Stimulated activated CD4-positive, alpha-beta T cell treated with anti-CD3 and anti-CD28 coated beads, Interleukin-1b, Interleukin-23, amount 100 ng/mL, for 4 hours (primary cell): ENCODE measurements around the gene MAGEA2.
"Not testable (repeated sequence)": the region's sequence is repeated elsewhere in the genome, so short reads cannot be mapped to it uniquely, and the experiment has no call there.

Experiments
- DNase-seq, 2 donors: peaks; one replicate each; pipeline ENCODE4 v3.0.0-alpha.2; 2020; ENCODE audit warnings: low read depth in 2 of 2

The MAGEA2 gene

GRCh38 chrX:152753686-152754650, at the start of gene MAGEA2:
Gene MAGEA2 (minus strand): TSS chrX:152753842. CDS start chrX:152751363, 2,479 bp downstream.
- DNase-seq = not testable (repeated sequence)

DNA sequence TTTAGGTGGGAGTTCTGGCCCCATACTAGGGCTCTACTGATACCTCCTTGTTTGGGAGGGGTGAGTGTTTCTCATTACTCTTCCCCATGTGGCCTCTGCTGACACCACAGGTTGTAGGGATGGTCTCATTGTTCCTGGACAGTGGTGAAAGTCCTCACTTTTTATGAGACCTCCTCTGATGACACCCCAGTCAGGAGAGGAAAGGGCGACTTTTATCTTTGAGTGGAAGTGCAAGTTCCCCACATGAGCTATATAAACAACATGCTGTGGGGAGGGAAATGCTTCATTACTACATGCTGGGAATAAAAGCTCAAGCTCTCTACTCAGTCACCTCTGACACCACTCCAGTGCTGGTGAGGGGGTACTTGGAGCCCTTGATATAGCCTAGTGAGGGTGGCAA, 45.3 kb upstream of the MAGEA2 start:
- no peak for DNase-seq

- DNase-seq = not testable (repeated sequence)
Observed at GRCh38 chrX:152787062-152787461, 33.4 kb upstream of the MAGEA2 start.

DNA sequence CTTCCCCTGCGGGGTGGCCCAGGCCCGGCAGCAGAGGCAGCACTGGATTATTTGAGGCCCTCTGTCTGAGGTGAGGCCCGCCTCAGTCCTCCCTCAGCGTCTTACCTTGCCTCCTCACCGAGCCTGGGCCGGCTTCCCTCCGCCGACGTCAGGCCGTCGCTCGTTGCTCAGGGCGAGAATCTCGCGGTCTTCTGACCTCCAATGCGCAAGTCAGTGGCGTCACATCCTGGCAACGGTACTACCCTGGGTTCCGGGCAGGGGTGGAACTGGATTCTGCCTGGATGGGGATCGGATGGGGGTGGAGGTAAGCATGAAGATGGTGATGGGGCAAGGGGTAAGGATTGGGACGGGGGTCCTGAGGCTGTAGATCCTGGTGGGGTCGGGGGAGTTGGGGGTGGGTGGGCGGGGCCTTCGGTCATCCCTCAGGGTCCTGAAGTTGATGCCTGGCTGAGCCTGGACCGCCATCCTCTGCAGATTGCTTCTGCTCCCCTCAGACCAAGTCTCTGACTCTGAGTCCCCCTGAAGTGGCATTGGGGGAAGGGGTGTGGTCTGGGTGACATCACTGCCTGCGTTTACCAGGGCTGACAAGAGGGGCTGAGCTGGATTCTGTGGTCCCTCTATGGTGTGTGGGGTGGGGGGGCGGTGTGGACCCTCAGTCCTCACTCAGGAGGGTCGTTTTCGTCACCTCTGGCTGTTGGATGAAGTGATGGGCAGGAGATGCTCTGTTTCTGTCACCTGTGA, 16.1 kb upstream of the MAGEA2 start, which contains the start of gene MAGEA6:
MAGEA6 (minus strand) TSS at position 141 of the 741 bp plus-strand sequence. CDS start 2,039 bp downstream, outside the sequence.
- DNase-seq = not testable (repeated sequence)

DNA sequence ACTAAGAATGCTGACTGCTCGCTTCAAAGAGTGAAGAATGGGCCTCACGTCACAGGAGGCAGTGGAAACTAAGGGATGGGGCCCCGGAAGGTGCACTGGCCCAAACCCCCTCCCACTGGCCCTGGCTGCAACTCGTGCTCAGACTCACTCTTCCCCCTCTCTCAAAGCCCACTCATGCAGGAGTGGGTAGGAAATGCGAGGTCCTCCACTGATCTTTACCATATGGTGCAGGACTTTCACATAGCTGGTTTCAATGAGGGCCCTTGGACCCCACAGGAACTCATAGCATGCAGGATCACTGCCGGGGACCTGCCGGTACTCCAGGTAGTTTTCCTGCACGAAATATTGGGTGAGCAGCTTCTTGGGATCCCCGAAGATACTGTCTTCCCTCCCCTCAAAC, 12.9 kb upstream of the MAGEA2 start:
- not testable (repeated sequence) for DNase-seq

GRCh38 chrX:152761582-152761981, 7.9 kb upstream of the MAGEA2 start:
- not testable (repeated sequence) for DNase-seq

DNA sequence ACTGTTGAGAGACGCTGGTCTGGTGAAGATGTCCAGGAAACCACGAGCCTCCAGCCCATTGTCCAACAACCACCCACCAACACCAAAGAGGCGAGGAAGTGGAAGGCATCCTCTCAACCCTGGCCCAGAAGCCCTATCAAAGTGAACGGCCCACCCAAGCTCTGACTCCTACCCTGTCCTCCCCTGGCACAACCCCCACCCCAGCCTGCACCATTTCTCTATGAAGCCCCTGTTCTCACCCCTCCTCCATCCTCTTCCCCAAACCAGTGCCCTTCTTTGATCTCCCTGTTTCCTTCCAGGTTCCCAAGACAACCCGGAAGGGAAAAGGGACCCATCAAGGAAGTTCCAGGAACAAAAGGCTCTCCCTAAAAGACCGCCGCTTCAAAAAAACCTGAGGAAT, 5.9 kb upstream of the MAGEA2 start:
- DNase-seq = not testable (repeated sequence)

- DNase-seq = not testable (repeated sequence)
Observed at GRCh38 chrX:152758918-152759317, 5.3 kb upstream of the MAGEA2 start, which contains the start of gene CSAG3. Gene CSAG3 (plus strand): TSS chrX:152759218.

DNA sequence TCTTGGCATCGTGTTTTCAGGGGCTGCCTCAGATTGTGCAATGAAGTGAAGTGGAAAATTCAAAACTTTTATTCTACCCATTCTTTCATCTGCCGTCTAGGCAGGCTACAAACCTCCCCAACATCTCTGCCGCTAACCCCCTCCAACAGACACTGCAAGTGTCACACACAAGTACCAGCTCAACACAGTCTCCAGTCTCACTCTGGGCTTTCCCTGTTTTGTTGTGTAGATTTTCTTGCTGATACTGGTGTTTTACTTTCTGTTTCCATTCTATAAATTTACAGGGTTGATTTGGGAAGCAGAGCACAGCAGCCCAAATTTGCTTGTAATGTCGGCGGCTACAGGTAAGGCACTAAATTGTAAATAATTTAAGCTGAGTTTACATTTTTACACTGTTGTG, 1.2 kb upstream of the MAGEA2 start:
- not testable (repeated sequence) for DNase-seq

DNA sequence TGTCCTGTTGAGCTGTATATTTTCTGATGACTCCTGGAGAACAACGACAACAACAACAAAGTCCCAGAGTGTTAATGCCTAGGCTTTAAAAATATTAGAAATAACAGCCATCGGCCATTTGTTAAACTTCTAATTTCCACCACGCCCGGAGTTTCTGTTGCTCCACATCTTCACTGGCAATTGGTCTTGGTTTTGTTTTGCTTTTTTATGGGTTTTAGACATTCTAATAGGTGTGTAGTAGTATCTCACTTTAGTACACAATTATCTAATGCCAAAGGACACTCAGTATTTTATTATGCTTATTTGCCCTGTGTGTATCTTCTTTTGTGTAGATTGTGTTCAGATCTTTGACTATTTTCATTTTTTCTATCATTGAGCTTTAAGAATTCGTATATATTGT, 15.1 kb downstream of the MAGEA2 start:
- no peak for DNase-seq

GRCh38 chrX:152736528-152736927, 17.1 kb downstream of the MAGEA2 start:
- DNase-seq = not testable (repeated sequence)

- DNase-seq = no peak
Observed at GRCh38 chrX:152735860-152736511, 17.7 kb downstream of the MAGEA2 start.

DNA sequence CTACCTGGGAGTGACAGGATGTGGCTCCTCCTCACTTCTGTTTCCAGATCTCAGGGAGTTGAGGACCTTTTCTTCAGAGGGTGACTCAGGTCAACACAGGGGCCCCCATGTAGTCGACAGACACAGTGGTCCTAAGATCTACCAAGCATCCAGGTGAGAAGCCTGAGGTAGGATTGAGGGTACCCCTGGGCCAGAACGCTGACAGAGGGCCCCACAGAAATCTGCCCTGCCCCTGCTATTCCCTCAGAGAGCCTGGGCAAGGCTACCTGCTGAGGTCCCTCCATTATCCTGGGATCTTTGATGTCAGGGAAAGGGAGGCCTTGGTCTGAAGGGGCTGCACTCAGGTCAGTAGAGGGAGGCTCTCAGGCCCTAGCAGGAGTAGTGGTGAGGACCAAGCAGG, 18.5 kb downstream of the MAGEA2 start:
- no peak for DNase-seq

DNA sequence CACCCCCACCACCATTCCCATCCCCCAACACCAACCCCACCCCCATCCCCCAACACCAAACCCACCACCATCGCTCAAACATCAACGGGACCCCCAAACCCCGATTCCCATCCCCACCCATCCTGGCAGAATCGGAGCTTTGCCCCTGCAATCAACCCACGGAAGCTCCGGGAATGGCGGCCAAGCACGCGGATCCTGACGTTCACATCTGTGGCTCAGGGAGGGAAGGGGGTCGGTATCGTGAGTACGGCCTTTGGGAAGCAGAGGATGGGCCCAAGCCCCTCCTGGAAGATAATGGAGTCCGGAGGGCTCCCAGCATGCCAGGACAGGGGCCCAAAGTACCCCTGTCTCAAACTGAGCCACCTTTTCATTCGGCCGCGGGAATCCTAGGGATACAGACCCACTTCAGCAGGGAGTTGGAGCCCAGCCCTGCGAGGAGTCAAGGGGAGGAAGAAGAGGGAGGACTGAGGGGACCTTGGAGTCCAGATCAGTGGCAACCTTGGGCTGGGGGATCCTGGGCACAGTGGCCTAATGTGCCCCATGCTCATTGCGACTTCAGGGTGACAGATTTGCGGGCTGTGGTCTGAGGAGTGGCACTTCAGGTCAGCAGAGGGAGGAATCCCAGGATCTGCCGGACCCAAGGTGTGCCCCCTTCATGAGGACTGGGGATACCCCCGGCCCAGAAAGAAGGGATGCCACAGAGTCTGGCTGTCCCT, 19.3 kb downstream of the MAGEA2 start:
- DNase-seq = not testable (repeated sequence)

DNA sequence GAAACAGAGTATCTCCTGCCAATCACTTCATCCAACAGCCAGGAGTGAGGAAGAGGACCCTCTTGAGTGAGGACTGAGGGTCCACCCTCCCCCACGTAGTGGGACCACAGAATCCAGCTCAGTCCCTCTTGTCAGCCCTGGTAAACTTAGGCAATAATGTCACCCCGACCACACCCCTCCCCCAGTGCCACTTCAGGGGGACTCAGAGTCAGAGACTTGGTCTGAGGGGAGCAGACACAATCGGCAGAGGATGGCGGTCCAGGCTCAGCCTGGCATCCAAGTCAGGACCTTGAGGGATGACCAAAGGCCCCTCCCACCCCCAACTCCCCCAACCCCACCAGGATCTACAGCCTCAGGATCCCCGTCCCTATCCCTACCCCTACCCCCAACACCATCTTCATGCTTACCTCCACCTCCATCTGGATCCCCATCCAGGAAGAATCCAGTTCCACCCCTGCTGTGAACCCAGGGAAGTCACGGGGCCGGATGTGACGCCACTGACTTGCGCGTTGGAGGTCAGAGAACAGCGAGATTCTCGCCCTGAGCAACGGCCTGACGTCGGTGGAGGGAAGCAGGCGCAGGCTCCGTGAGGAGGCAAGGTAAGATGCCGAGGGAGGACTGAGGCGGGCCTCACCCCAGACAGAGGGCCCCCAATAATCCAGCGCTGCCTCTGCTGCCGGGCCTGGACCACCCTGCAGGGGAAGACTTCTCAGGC, 20.2 kb downstream of the MAGEA2 start, which contains the start of the genes CSAG1 and MAGEA12:
CSAG1 (minus strand) TSS at position 461 of the 715 bp plus-strand sequence. CDS start 1,261 bp downstream, outside the sequence.
MAGEA12 (plus strand) TSS at position 497 of the 715 bp plus-strand sequence. CDS start 2,405 bp downstream, outside the sequence.
- no peak for DNase-seq

DNA sequence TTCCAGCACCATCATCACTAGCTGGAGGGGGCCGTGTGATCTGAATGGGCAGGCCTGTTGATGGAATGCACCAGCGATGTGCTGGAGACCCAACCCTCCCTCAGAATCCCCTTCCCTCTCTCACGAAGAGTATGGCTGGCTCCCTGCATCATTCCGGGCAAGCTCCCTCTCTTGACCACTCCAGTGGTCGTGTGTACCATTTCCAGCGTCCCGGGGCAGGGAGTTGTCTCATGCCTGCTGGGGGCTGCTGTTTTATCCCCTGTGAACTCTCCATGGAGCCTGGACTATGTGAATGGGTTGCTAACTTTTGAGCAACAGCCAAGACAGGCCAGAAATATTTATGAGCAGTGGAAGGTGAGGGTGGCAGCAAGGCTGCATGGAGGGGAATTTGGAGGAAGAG, 28.2 kb downstream of the MAGEA2 start:
- DNase-seq = no peak

- DNase-seq = not testable (repeated sequence)
Observed at GRCh38 chrX:152713815-152714787, 39.5 kb downstream of the MAGEA2 start, which contains the start of gene MAGEA2B. Gene MAGEA2B (plus strand): TSS chrX:152714628. CDS start chrX:152717107, 2,479 bp downstream.

- not testable (repeated sequence) for DNase-seq
Observed at GRCh38 chrX:152713195-152713594, 40.4 kb downstream of the MAGEA2 start.

DNA sequence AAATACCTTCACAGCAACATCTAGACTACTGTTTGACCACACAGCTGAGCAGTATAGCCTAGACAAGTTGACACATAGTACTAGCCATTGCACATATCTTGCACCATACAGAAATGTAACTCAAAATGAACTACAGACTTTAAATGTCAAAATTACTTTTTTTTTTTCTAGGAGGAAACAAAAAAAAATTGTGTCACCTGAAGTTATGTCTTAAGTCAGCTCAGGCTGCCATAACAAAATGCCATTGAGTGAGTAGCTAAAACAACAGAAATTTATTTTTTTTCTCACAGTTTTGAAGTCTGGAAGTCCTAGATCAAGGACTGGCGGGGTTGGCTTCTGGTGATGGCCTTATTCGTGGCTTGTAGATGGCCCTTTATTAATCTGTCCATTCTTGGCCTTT, 44.5 kb downstream of the MAGEA2 start, which contains the start of gene CSAG2:
CSAG2 (minus strand) TSS at position 101 of the 400 bp plus-strand sequence. CDS start 161 bp downstream, outside the sequence.
- DNase-seq = not testable (repeated sequence)
